Bone marrow (tissue), 2 donors: ENCODE measurements around the gene PSMG2.

Source experiments
- DNase-seq, 2 donors: peaks; one replicate each; lab custom pipeline; 2025; lab: John Stamatoyannopoulos, UW

The PSMG2 gene

DNA sequence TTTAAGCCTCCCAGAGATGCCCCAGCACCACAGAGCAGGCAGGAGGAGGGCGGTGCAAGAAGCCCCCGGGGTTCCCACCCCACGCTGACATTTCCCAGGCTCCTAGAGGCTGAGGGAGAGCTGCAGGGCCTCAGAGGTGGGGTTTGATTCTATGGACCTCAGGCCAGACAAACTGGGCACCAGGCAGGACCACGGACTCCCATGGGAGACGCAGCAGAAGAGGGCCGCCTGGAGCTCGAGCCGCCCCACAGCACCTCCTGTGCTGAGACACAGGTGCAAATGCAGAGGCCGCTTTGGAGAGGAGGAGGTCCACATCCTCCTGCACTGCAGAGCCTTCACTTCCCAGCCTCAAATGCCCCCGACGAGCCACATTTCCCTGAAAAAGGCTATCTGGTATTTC, 62.7 kb downstream of the PSMG2 start:
- no peak for DNase-seq

DNA sequence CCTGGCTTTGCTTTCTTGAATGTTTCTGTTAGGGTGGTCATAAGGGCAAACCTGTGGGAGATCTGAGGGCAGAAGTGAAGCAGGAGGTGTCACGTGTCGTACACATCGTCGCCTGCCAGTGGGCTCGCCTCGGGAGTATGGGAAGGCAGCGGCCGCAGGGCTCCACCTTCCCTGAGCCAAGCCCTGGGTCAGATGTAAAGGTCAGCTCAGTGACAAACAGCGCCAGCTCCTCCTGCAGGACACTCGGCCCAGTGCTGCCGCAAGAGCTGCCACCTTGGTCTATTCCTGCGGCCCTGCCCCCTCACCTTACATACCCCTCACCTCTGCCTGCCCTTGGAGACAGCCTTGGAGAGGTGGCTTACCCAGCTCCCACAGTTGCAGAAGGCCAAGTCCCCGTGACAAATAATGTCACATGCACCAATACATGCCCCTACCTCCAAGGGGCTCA, 64.2 kb downstream of the PSMG2 start:
- DNase-seq, result no peak

DNA sequence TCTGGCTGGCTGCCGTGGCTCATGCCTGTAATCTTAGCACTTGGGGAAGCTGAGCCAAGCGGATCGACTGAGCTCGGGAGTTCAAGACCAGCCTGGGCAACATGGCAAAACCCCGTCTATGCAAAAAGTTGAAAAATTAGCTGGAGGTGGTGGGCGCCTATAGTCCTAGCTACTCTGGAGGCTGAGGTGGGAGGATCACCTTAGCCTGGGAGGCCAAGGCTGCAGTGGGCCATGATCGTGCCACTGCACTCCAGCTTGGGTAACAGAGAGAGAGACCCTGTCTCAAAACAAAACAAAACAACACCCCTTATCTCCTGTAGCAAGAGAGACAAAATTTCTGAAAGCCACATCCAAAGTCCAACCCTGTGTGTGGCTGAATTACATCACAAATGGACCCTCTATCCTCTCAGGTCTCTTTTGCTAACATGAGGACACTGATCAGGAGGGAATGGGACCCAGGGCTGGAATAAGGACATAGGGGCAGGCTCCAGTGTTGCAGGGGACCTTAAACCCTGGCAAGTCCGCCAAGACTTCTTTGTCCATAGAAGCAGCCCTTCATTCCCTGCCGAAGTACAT, 64.8 kb downstream of the PSMG2 start:
- no peak for DNase-seq

DNA sequence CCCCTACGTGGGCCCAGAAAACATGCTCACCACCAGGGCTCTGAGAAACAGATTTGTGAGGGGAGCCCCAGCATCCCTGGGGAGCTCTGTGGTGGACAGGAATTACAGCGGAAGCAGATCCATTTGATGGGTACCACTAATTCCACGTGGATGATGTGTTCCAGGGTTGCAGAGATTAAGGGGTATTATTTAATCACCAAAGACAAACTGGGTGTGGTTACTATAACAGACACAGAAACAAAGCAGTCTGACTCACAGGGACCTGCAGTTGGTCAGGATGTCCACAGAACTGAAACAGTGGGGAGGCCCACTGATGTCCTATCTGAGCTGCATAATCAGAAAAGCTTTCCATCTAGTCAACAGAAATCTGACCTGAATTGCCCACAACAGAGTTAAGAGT, 65.8 kb downstream of the PSMG2 start:
- DNase-seq, result no peak

DNA sequence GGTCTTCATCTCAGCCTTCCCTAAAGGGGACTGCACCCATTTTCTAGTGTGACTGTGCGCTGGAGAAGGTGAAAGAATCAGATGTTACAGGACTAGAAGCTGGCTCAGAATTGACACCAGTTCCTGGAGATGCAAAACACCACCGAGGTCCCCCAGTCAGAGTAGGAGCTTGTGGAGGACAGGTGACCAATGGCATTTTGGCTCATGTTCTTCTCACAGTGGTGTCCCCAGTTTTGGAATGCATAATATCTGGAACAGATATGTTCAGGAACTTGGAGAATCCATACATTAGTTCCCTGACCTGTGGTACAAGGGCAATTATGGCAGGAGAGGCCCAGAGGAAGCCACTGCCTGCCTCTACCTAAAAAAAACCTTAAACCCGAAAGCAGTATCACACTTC, 66.3 kb downstream of the PSMG2 start:
- no peak for DNase-seq

DNA sequence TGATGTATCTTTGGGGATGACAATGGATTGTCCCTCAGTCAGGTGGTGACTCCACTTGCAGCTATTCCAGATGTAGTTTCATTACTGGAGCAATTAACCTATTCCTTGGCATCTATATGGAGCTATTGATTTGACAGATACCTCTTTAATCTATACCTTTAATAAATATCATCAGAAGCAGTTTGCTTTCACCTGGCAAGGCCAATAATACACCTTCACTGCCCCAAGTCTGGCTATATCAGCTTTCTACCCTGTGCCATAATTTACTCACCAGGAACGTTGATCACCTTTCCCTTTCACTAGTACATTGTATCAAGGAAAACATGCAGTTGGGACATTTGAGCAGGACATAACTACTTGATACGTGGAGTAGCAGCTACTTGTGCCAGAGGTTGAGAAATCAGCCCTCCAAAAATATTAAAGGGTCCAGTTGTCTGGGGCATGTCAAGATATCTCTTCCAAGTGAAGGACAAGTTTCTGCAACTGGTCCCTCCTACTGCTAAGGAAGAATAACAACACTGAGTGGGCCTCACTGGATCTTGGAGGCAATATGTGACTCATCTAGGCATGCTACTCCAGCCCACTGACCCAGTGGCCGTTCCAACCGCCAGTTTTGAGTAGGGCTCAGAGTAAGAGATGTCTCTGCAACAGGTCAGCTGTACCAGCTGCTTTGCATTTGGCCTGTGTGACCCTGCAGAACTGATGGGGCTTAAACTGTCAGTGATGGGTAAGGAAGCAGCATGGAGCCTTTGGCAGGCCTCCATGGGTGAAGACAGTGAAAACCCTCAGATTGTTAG, 67.0 kb downstream of the PSMG2 start:
- no peak for DNase-seq

DNA sequence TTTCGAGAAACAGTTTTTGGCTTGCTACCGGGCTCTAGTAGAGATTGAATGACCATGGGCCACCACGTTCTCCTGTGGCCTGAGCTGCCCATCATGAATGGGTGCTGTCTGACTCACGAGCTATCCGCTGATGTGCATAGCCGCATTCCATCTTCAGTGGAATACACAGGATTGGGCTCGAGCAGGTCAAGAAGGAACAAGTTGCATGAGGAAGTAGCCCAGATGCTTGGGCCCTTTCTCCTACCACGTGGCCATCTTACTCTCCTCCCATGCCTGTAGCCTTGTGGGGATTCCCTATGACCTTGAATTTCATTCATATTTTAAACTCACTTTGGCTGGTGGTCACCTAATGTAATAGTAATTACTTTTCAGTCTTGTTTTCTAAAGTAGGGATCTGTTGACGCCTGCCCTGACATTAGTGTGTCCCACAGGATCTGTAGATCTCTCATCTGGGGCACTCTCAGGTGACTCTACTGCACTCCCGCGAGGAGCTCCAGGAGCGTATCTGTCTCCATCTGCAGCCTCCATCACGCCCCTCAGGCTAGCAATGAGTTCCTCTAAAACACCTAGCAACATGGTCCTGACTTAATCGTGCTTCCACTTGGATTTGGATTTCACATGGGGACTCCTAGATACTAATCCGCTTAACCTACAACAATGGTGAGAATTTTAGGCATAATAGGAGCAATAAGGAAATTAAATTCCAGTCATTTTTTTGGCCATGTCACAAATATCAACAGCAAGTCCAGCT, 67.8 kb downstream of the PSMG2 start:
- DNase-seq, result no peak

DNA sequence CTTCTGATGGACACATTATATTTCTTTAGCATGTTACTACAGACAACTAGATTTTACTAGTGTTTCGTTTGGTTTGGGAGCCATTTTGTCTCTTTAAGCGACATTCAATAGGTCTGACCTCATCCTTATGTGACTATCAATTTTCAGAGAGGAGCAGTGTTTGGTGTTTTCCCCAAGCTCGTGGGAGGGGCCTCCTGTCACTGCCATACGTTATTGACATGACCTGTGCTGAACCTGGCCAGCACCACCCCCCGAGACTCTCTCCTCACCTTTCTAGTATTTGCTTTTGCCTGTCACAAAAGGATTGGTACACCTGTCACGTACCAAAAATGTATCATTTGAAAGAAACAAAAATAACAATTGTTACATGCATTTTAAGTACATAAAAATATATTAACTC, 69.3 kb downstream of the PSMG2 start:
- no peak for DNase-seq

DNA sequence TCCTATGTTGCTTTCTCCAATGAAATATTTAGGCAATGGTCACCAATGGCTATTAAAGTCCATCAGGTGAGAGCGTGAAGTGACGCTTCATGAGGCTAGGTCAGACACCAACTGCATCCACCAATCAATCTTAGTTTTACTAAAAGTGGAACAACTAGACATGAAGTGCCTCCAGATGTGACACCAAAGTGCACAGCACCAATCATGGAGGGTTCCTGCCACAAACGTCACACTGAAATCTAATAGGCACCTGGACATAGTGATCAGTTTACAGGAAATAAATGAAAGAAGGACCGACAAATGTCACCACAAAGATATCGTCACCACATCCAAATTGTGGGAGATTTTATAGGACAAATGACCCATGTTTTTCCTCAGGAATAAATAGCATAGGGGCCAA, 70.5 kb downstream of the PSMG2 start:
- no peak for DNase-seq

DNA sequence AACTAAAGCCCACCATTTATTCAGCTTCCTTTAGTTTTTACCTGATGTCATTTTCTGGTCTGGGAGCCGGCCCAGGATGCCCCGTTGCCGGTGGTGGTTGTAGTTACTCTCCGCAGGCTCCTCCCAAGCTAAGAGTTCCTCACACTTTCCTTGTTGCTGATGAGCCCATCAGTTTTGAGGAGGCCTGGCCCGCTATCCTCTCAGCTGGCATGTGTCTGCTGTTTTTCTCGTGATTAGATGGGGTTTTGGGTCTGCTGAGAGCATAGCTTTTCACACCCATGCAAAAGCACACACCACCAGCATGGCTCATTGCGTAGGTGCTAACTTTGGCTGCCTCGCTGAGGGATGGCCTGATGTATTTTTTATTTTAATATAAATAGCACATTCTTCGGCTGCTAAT, 72.1 kb downstream of the PSMG2 start:
- no peak for DNase-seq
